HG03457 (cell line): ENCODE measurements around the gene ASXL2.
"Not testable (repeated sequence)": the region's sequence is repeated elsewhere in the genome, so short reads cannot be mapped to it uniquely, and the experiment has no call there.

Experiments used
- ATAC-seq: cut with Tn5 transposase; IDR thresholded peaks from one replicate; pipeline ENCODE4 v1.9.1; 2021; ENCODE audit warnings: moderate number of reproducible peaks; ENCODE audit not compliant: unreplicated experiment

ASXL2 gene

GRCh38 chr2:25838152-25838756 is 40.0 kb downstream of the ASXL2 start:
- ATAC-seq, result no peak

GRCh38 chr2:25835906-25836305 is 42.4 kb downstream of the ASXL2 start:
- no peak for ATAC-seq

- no peak for ATAC-seq
Measured at GRCh38 chr2:25833566-25833965, 44.7 kb downstream of the ASXL2 start.

GRCh38 chr2:25832897-25833296 is 45.4 kb downstream of the ASXL2 start:
- no peak for ATAC-seq

- no peak for ATAC-seq
Measured at GRCh38 chr2:25831746-25832449, 46.4 kb downstream of the ASXL2 start.

- no peak for ATAC-seq
Measured at GRCh38 chr2:25829828-25830227, 48.5 kb downstream of the ASXL2 start.

- no peak for ATAC-seq
Measured at GRCh38 chr2:25829377-25829704, 48.9 kb downstream of the ASXL2 start.

- ATAC-seq, result not testable (repeated sequence)
Measured at GRCh38 chr2:25828532-25829376, 49.5 kb downstream of the ASXL2 start.

- no peak for ATAC-seq
Measured at GRCh38 chr2:25825238-25825637, 53.0 kb downstream of the ASXL2 start.

- ATAC-seq, result no peak
Measured at GRCh38 chr2:25824718-25825117, 53.6 kb downstream of the ASXL2 start.

GRCh38 chr2:25824216-25824615 is 54.1 kb downstream of the ASXL2 start:
- no peak for ATAC-seq

- peak; percentile 41 for ATAC-seq
Measured at GRCh38 chr2:25822190-25823117, 55.8 kb downstream of the ASXL2 start.

GRCh38 chr2:25821225-25822056 is 56.8 kb downstream of the ASXL2 start:
- no peak for ATAC-seq

GRCh38 chr2:25819597-25820039 is 58.7 kb downstream of the ASXL2 start:
- no peak for ATAC-seq

GRCh38 chr2:25817630-25818029 is 60.7 kb downstream of the ASXL2 start:
- ATAC-seq, result no peak

GRCh38 chr2:25817006-25817405 is 61.3 kb downstream of the ASXL2 start:
- no peak for ATAC-seq

GRCh38 chr2:25816249-25816648 is 62.0 kb downstream of the ASXL2 start:
- no peak for ATAC-seq

GRCh38 chr2:25814681-25815080 is 63.6 kb downstream of the ASXL2 start:
- ATAC-seq, result no peak

GRCh38 chr2:25810428-25810827 is 67.9 kb downstream of the ASXL2 start:
- no peak for ATAC-seq

GRCh38 chr2:25809646-25810045 is 68.6 kb downstream of the ASXL2 start:
- no peak for ATAC-seq
